ENCODE measurements around the gene C4BPA. TPM values are rescaled to one million over a fixed set of nuclear protein-coding genes. Genes with fewer than 3 reads are reported as not detected.

Gene C4BPA
- total RNA-seq, 2 donors from 2014 or later: 8.9 to 23.1 TPM

GRCh38 chr1:207131163-207131562 lies 27.1 kb downstream of the C4BPA start:
- Histone ChIP-seq H3K4me1 (no peaks in the 10 kb centered on the region), H3K9me3 (no peaks in the 10 kb centered on the region), H3K4me3 (no peak overlapping the region), H3K27me3 (no peaks in the 10 kb centered on the region), H3K36me3 (replicated peaks in 1 of 2; ENCODE audit: insufficient read depth in 1 of 2, low read depth in 2 of 2) (no peaks in the 10 kb centered on the region), H3K27ac (no peak overlapping the region)
- no peak for DNase-seq
- ATAC-seq: no peak
- intact Hi-C loops (cut with DNase I): no loop called here
- no peak for TF ChIP-seq POLR2A (IDR thresholded peaks at IDR 0.05)
- TF ChIP-seq, protein P1, sequence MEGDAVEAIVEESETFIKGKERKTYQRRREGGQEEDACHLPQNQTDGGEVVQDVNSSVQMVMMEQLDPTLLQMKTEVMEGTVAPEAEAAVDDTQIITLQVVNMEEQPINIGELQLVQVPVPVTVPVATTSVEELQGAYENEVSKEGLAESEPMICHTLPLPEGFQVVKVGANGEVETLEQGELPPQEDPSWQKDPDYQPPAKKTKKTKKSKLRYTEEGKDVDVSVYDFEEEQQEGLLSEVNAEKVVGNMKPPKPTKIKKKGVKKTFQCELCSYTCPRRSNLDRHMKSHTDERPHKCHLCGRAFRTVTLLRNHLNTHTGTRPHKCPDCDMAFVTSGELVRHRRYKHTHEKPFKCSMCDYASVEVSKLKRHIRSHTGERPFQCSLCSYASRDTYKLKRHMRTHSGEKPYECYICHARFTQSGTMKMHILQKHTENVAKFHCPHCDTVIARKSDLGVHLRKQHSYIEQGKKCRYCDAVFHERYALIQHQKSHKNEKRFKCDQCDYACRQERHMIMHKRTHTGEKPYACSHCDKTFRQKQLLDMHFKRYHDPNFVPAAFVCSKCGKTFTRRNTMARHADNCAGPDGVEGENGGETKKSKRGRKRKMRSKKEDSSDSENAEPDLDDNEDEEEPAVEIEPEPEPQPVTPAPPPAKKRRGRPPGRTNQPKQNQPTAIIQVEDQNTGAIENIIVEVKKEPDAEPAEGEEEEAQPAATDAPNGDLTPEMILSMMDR (IDR thresholded peaks at IDR 0.05): no peak
- 69 to 72% methylated on average over 4 of the region's 4 CpGs for WGBS, 2 donors

GRCh38 chr1:207134581-207134980 lies 30.5 kb downstream of the C4BPA start:
- no peak for TF ChIP-seq POLR2A (IDR thresholded peaks at IDR 0.05)
- TF ChIP-seq, protein P1 (IDR thresholded peaks at IDR 0.05): no peak
- no peaks in the 10 kb centered on the region for H3K4me1 ChIP-seq
- H3K4me3 ChIP-seq: no peak overlapping the region
- H3K27me3 ChIP-seq: no peaks in the 10 kb centered on the region
- H3K27ac ChIP-seq: peak overlapping the region in 1 of 4 donors; percentile 18
- H3K9me3 ChIP-seq: no peaks in the 10 kb centered on the region
- H3K36me3 ChIP-seq (replicated peaks in 1 of 2; ENCODE audit: insufficient read depth in 1 of 2, low read depth in 2 of 2): no peaks in the 10 kb centered on the region
- DNase-seq (no peak), ATAC-seq (no peak)
- WGBS, 2 donors: 76 to 91% methylated on average over 1 of the region's 1 CpG
- intact Hi-C loops (cut with DNase I): no loop called here

GRCh38 chr1:207139616-207140015 lies 35.6 kb downstream of the C4BPA start:
- no peak for DNase-seq
- WGBS, 2 donors: 89 to 97% methylated on average over 1 of the region's 1 CpG
- no peak overlapping the region for H3K4me3 ChIP-seq
- no peaks in the 10 kb centered on the region for H3K27me3 ChIP-seq
- intact Hi-C loops (cut with DNase I): no loop called here
- H3K9me3 ChIP-seq: no peaks in the 10 kb centered on the region
- no peaks in the 10 kb centered on the region for H3K36me3 ChIP-seq (replicated peaks in 1 of 2; ENCODE audit: insufficient read depth in 1 of 2, low read depth in 2 of 2)
- no peak for ATAC-seq
- TF ChIP-seq, protein P1 (IDR thresholded peaks at IDR 0.05): no peak
- TF ChIP-seq POLR2A (IDR thresholded peaks at IDR 0.05): no peak
- H3K27ac ChIP-seq: no peak overlapping the region
- H3K4me1 ChIP-seq: no peaks in the 10 kb centered on the region

- Histone ChIP-seq H3K27ac (no peak overlapping the region), H3K4me3 (no peak overlapping the region), H3K9me3 (no peaks in the 10 kb centered on the region), H3K36me3 (replicated peaks in 1 of 2; ENCODE audit: insufficient read depth in 1 of 2, low read depth in 2 of 2) (no peaks in the 10 kb centered on the region), H3K4me1 (no peaks in the 10 kb centered on the region), H3K27me3 (no peaks in the 10 kb centered on the region)
- 42 to 56% methylated on average over 1 of the region's 1 CpG for WGBS, 2 donors
- DNase-seq (no peak), ATAC-seq (no peak)
- TF ChIP-seq, protein P1 (IDR thresholded peaks at IDR 0.05): no peak
- TF ChIP-seq POLR2A (IDR thresholded peaks at IDR 0.05): no peak
- intact Hi-C loops (cut with DNase I): no loop called here
Measured at GRCh38 chr1:207140536-207140935, 36.5 kb downstream of the C4BPA start.

- intact Hi-C loops (cut with DNase I): no loop called here
- TF ChIP-seq, protein P1 (IDR thresholded peaks at IDR 0.05): no peak
- no peak for TF ChIP-seq POLR2A (IDR thresholded peaks at IDR 0.05)
- Histone ChIP-seq H3K27ac (no peak overlapping the region), H3K9me3 (no peaks in the 10 kb centered on the region), H3K36me3 (replicated peaks in 1 of 2; ENCODE audit: insufficient read depth in 1 of 2, low read depth in 2 of 2) (no peaks in the 10 kb centered on the region), H3K4me3 (no peak overlapping the region), H3K27me3 (no peaks in the 10 kb centered on the region), H3K4me1 (no peaks in the 10 kb centered on the region)
- ATAC-seq (no peak), DNase-seq (no peak)
- 55 to 69% methylated on average over 4 to 5 of the region's 5 CpGs for WGBS, 2 donors
Measured at GRCh38 chr1:207145401-207146058, 41.5 kb downstream of the C4BPA start.
